Medulla oblongata (tissue), 1 donor: ENCODE results near the gene SEC24C.
A peak's percentile ranks its signal among the peaks of the same experiment; 100 is the strongest.
"Not testable (repeated sequence)": the region's sequence is repeated elsewhere in the genome, so short reads cannot be mapped to it uniquely, and the experiment has no call there.

Experiments
- DNase-seq: peaks from one replicate; pipeline ENCODE4 v3.0.0-alpha.2; 2015; ENCODE audit errors: extremely low spot score

The SEC24C gene

GRCh38 chr10:73791871-73792400 lies 47.8 kb downstream of the SEC24C start:
- no peak for DNase-seq

- no peak for DNase-seq
Observed at GRCh38 chr10:73793456-73793855, 49.3 kb downstream of the SEC24C start.

GRCh38 chr10:73795491-73795890 lies 51.3 kb downstream of the SEC24C start:
- DNase-seq, result not testable (repeated sequence)

GRCh38 chr10:73796035-73796434 lies 51.9 kb downstream of the SEC24C start:
- DNase-seq, result not testable (repeated sequence)

- DNase-seq, result no peak
Observed at GRCh38 chr10:73796766-73797165, 52.6 kb downstream of the SEC24C start.

- DNase-seq, result no peak
Observed at GRCh38 chr10:73797324-73798025, 53.3 kb downstream of the SEC24C start.

GRCh38 chr10:73798087-73798486 lies 53.9 kb downstream of the SEC24C start:
- no peak for DNase-seq

GRCh38 chr10:73798927-73799560 lies 54.9 kb downstream of the SEC24C start:
- no peak for DNase-seq

GRCh38 chr10:73799899-73800559 lies 55.9 kb downstream of the SEC24C start:
- no peak for DNase-seq

- no peak for DNase-seq
Observed at GRCh38 chr10:73800560-73801252, 56.5 kb downstream of the SEC24C start.

- no peak for DNase-seq
Observed at GRCh38 chr10:73801253-73801590, 57.0 kb downstream of the SEC24C start.

- no peak for DNase-seq
Observed at GRCh38 chr10:73802276-73802991, 58.3 kb downstream of the SEC24C start.

GRCh38 chr10:73803680-73804286 lies 59.6 kb downstream of the SEC24C start:
- DNase-seq, result peak; percentile 39

- DNase-seq, result no peak
Observed at GRCh38 chr10:73806176-73806950, 62.2 kb downstream of the SEC24C start.

- DNase-seq, result no peak
Observed at GRCh38 chr10:73807471-73807870, 63.3 kb downstream of the SEC24C start.

- no peak for DNase-seq
Observed at GRCh38 chr10:73808021-73808815, 64.0 kb downstream of the SEC24C start.

- DNase-seq, result no peak
Observed at GRCh38 chr10:73809061-73809818, 65.1 kb downstream of the SEC24C start.

- DNase-seq, result no peak
Observed at GRCh38 chr10:73810358-73810734, 66.2 kb downstream of the SEC24C start.
